ENCODE measurements around the gene NXT1.

DNA sequence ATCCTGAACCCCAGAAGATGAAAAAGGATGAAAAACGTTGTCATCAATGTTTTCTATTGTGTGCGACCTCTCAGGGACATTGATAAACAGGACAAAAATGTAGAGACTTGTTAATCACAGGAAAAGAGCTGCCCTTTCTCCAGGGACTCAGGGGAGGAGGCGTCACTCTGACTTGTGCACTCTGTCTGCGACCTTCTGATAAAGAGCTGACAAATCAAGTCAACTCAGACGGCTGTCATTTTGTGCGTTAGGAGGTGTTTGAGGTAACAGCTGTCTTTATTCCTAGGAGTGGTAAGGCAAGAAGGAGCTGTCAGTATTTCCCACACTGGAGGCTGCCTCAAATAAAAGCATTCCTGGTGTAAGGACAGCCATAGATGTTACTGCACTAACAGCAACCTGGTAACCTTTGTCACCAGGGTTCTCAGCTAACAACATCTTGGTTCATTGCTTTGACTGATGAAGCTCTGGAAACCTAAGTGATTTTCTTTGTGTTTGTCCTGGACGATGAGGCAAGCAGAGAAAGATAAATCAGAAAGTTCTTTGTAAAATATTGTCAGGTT is 38.6 kb upstream of the NXT1 start:
- no peak for TF ChIP-seq EZH2 (IDR thresholded peaks at IDR 0.05)
- no peak for TF ChIP-seq POLR2AphosphoS5 (IDR thresholded peaks at IDR 0.05; ENCODE audit: borderline replicate concordance, low read depth, low read length)

All from SK-N-MC (cell line).